Right renal pelvis (tissue), 4 donors: ENCODE data around the gene UGT1A9. TPM values are rescaled to one million over a fixed set of nuclear protein-coding genes. Genes with fewer than 3 reads are reported as not detected.

Experiments
- DNase-seq, 4 donors: peaks; one replicate each; pipeline ENCODE4 v3.0.0-alpha.2; 2013; ENCODE audit warnings: low read depth in 4 of 4, low spot score in 3 of 4, missing footprints in 1 of 4
- polyA plus RNA-seq, 4 donors: library from polyadenylated mRNA; unstranded; fragments of 120-200 nt; gene quantifications; one replicate each; pipeline ENCODE4 v1.2.1, GENCODE V29; 2013; ENCODE audit not compliant: insufficient read length in 4 of 4

UGT1A9 gene
- polyA plus RNA-seq, 4 donors: 4.1 to 8.3 (median 5.7) TPM

- peak in 2 of 4 donors; percentile 29 to 44 for DNase-seq
Measured at GRCh38 chr2:233813236-233814055, 141.7 kb downstream of the UGT1A9 start.

DNA sequence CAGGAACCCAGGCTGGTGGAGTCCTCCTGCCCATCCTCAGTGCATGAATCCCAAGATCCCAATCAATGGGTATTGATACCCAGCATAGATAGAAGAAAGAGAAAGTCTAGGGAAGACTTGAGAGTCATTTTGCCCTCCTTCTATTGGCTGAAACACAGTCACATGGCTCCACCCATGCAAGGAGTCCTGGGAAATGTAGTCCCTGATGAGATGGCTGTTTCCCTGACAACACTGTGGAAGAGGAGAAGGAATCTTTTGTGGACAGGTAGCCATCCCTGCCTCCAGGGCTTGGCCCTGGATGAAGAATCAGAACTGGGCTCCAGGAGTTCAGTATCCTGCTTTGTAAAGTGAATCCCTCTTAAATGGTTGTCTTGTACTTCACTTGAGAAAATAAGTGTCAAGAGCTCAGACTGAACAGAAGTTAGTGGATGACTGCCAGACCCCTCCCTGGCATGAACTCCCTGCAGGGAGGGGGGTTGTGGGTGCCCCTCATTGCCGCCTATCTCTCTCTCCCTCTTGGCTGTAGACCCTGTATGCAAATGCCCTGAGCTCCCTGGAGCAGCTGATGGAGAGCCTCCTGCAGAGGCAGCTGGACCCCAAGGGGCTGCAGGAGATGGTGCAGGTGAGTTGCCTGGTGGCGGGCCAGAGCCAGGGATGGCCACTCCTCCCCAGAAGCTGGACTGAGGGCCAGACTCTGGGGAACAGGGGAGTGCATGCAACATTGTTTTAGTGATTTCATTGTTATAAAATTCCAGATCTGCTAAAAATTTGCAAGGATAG is 142.5 kb downstream of the UGT1A9 start:
- DNase-seq: peak in 1 of 4 donors; percentile 10

GRCh38 chr2:233815861-233816260 is 144.2 kb downstream of the UGT1A9 start:
- DNase-seq: no peak

DNA sequence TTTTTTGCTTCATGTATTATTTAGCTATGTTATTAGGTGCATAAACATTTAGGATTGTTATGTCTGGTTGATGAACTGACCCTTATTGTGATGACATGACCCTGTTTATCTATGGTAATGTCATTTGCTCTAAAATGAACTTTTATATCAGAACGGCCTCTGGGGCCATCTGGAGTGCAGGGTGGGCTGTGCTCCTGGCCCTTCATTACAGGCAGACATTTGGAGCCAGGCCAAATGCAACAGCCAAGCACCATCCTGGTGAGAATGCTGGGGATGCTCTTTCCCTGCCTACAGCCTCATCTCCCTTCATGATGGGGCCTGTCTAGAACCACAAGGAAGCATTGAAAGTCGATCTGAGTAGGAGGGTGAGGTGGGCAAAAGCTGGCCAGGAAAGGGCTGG is 144.6 kb downstream of the UGT1A9 start:
- no peak for DNase-seq

- DNase-seq: no peak
Measured at GRCh38 chr2:233816771-233817170, 145.1 kb downstream of the UGT1A9 start.

GRCh38 chr2:233817361-233817911 is 145.7 kb downstream of the UGT1A9 start:
- no peak for DNase-seq

GRCh38 chr2:233817995-233818638 is 146.4 kb downstream of the UGT1A9 start:
- DNase-seq: no peak

DNA sequence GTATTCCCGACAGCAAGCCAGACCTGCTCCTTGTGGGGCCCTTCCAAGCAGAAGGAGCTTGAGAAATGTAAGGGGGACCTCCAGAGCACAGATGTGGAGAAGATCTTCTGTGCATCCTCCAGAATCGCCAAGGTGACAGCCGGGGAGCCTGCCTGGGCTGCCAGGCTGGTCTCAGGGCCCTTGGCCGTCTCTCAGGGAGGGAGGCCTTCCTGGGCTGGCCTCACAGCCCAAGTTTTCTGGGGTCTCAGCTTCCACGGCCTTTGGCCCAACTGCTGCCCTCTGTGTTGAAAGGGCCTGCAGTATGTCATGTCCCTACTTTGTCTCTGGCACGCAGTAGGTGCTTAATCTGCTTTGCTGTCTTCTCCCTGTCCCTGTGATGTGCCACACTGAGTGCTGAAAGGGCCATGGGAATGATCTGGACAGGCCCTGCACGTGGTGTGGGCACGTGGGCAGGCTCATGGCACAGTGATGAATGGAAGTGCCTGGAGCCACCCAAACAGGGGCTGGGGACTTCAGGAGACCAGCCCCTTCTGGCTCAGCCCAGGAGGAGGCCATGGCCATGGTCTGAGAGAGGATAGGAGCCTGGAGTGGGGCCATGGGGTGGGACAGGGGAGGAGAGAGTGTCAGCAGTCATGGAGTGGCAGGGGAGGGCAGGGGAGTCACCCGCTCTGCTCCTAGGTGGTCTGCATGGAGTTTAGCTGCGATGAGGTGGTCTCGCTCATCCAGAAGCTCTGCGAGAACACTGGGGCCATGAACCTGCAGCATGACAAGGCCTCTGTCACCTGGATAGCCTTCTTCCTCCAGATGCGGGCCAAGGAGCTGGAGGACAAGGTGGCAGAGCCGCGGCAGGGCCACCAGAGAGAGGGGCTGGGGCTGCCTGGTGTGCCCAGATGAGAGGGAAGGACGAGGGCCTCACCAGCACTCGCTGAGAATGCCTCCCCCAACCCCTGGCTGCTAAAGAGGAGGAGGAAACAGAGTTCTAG is 147.2 kb downstream of the UGT1A9 start:
- DNase-seq: no peak

DNA sequence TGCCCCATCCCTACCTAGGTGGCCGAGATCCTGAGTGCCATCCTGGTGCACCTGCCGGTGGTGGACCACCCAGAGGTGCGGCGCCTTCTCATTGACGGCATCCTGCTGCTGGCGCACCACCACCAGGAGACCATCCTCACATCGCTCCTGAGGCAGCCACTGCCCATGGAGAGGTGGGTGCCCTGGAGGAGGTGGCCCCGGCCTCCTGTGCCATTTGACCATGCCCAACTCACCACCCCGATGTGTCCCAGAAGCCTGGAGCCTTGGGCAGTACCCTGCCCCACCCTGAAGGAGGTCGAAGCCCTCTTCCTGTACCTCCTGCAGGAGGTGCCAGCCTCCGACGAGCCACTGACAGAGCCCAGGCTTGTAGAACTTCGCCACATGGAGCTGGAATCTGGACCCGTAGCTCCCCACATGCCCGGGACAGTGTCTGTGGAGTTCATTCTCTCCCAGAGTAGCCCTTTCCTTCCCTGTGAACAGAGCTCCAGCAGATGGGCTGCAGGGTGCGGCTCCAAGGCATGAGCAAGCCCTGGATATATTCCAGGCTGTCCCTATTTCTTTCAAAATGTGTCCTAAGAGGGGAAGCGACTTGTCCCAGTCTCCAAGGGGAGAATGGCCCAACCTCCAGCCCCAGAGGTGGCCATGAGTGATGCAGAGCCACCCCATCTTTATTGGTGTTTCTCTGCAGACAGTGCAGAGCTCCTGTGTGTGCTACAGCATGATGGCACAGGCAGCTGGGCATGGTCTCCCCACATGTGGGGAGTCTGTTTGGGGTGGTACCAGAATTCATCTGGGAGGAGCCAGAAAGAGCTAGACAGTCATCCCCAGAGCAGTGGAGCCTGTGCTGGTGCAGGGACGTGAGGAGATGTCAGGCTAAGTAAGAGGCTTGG is 148.4 kb downstream of the UGT1A9 start:
- no peak for DNase-seq

DNA sequence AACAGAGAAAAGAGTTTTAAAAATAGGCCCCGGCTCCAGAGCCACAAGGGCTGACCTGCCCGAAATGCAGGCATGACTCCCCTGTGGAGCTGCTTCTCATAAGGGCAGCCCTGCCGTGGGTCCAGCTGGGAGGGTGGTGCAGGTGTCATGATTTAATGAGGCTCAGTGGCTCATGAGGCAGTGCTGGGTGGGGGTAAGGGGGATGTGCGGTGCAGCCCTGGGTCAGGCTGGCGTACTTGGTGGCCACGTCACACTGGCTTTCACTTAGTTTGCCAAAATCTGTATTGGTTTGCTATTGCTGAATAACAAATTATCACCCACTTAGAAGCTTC is 149.0 kb downstream of the UGT1A9 start:
- no peak for DNase-seq

GRCh38 chr2:233821196-233821595 is 149.5 kb downstream of the UGT1A9 start:
- DNase-seq: no peak

DNA sequence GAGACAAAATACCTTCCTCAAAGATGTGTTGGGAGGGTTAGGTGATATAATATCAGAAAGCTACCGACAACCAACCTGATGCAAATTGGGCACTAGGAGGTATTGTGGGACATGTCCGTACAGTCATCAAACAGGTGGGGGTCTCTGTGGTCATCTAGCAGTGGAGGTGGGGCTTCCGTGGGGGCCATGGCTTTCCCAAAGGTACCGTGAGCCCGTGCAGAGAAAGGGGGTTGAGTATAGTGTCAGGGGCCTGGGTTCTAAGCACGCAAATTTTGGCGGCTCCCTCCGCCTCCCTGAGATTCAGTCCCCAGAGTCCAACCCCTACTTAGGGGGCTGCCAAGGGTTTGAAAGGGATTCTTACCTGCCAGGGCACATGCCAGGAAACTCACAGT is 150.0 kb downstream of the UGT1A9 start:
- no peak for DNase-seq

DNA sequence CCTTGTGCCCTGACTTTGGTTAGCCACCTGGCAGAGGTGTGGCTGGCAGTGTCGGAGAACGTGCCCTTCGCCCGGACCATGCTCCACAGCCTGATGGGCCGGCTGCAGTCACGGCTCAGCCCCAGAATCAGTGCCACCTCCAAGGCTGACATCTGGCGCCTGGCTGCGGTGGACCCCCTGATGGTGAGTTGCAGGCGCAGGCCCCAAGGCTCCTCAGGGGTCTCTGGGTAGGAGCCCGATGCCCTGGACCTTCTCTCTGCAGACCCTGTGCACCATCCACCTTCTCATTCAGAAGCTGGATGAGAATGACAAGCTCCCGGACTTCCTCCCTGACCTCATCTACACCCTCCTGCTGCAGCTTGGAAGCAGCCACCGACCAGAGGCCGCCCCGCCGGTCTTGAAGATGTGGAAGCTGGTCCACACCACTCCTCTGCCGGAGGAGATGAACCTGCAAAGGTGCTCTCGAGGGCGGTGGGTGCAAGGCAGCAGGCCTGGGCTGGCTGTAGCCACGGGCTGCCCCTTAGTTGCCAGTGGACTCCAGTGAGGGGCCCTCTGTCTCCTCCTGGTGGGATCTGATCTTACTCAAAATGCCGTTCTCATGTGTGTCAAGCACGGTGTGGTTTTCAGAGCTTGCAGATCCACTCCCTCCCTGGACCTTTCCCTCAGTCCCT is 150.5 kb downstream of the UGT1A9 start:
- no peak for DNase-seq

Other genes with a start within 250 kb of the UGT1A9 start
- gene USP40, start 105.1 kb upstream of the UGT1A9 start, polyA plus RNA-seq: 10 to 100 TPM; 42.0 to 57.0 (median 46.3) TPM
- gene UGT1A8, start 54.3 kb upstream of the UGT1A9 start, polyA plus RNA-seq: not detected
- gene UGT1A10, start 35.5 kb upstream of the UGT1A9 start, polyA plus RNA-seq: under 1 TPM in 1 of 4 donors, not detected in 3; 0.03 TPM
- under 1 TPM in 2 of 4 donors, not detected in 2; 0.03 to 0.07 TPM for gene UGT1A7, start 10.0 kb downstream of the UGT1A9 start, polyA plus RNA-seq
- gene UGT1A6, start 21.0 kb downstream of the UGT1A9 start, polyA plus RNA-seq: 1 to 10 TPM; 2.8 to 5.3 (median 3.6) TPM
- not detected for gene UGT1A5, start 41.0 kb downstream of the UGT1A9 start, polyA plus RNA-seq
- under 1 TPM in 1 of 4 donors, not detected in 3; 0.03 TPM for gene UGT1A4, start 46.8 kb downstream of the UGT1A9 start, polyA plus RNA-seq
- under 1 TPM in 1 of 4 donors, not detected in 3; 0.06 TPM for gene UGT1A3, start 57.1 kb downstream of the UGT1A9 start, polyA plus RNA-seq
- under 1 TPM; 0.08 to 0.29 (median 0.16) TPM for gene UGT1A1, start 88.4 kb downstream of the UGT1A9 start, polyA plus RNA-seq
- under 1 TPM; 0.12 to 0.20 (median 0.15) TPM for gene MROH2A, start 106.4 kb downstream of the UGT1A9 start, polyA plus RNA-seq
- 10 to 100 TPM; 20.0 to 24.4 (median 23.2) TPM for gene HJURP, start 182.6 kb downstream of the UGT1A9 start, polyA plus RNA-seq
- gene TRPM8, start 245.5 kb downstream of the UGT1A9 start, polyA plus RNA-seq: under 1 TPM in 3 of 4 donors, not detected in 1; 0.10 to 0.31 (median 0.23) TPM